Stimulated activated CD4-positive, alpha-beta T cell treated with anti-CD3 and anti-CD28 coated beads, TNF-alpha, amount 100 ng/mL, for 1 hour (primary cell): ENCODE results near the gene SERPINA1.

Experiments used
- DNase-seq, 3 donors: peaks; one replicate each; pipeline ENCODE4 v3.0.0-alpha.2; 2020; ENCODE audit warnings: low read depth in 3 of 3, low spot score in 1 of 3

Gene SERPINA1

DNA sequence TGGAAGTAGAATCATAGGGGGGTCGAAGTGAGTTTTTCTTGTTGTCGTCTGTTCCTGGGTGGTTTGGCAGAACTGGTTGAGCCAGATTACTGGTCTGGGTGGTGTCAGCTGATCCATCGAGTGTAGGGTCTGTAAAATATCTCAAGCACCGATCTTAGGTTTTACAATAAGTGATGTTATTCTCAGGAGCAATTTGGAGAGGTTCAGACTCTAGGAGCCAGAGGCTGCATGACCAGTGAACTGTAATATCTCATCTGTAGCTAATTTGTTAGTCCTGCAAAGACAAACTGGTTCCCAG is 9.7 kb upstream of the SERPINA1 start:
- no peak for DNase-seq

DNA sequence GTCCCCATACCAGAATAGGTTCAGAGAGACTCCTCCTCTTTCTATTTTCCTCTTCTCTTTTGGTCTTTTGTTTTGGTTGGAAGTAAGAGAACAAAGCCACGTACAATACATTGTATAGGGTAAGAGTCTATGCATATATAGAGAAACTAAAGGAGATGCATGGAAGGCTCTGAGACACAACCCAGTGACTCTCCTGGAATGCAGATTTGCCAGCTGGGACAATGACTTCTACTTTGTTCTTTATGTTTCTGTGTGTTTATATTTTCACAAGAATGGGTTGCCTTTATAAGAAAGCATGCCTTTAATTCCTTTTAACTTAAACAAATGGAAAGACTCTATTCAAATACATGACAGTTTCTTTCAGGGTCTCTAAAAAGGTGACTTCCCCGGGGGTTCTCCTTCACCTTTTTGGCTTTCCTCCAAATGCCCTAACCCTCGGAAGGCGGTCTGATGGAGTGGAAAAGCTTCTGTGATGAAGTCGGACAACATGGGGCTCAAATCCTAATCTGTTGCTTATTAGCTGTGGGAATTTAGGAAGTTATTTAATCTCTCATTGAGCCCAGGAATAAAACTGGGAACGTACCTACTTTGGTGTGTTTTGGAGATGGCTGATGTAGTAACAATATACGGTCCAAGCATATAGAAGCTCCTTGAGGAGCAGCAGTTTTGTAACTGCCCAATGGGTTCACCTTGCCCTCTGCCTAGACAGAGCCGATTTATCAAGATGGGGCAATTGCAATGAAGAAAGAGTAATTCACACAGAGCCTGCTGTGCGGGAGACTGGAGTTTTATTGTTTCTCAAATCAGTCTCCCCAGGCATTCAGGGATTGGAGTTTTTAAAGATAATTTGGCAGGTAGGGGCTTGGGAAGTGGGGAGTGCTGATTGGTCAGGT is 9.1 kb upstream of the SERPINA1 start:
- no peak for DNase-seq

DNA sequence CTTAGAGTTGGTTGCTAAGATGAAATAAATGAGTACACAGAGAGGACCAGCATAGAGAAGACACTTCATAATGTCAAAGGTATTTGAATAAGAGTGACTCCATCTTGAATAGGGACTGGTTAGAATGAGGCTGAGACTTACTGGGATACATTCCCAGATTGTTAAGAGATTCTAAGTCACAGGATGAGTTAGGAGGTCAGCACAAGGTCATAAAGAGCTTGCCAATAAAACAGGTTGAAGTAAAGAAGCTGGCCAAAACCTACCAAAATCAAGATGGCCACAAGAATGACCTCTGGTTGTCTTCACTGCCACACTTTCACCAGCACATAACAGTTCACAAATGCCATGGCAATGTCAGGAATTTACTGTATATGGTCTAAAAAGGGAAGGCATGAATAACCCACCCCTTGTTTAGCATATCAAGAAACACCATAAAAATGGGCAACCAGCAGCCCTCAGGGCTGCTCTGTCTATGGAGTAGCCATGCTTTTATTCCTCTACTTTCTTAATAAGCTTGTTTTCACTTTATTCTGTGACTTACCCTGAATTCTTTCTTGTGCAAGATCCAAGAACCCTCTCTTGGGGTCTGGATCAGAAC is 8.3 kb upstream of the SERPINA1 start:
- no peak for DNase-seq

DNA sequence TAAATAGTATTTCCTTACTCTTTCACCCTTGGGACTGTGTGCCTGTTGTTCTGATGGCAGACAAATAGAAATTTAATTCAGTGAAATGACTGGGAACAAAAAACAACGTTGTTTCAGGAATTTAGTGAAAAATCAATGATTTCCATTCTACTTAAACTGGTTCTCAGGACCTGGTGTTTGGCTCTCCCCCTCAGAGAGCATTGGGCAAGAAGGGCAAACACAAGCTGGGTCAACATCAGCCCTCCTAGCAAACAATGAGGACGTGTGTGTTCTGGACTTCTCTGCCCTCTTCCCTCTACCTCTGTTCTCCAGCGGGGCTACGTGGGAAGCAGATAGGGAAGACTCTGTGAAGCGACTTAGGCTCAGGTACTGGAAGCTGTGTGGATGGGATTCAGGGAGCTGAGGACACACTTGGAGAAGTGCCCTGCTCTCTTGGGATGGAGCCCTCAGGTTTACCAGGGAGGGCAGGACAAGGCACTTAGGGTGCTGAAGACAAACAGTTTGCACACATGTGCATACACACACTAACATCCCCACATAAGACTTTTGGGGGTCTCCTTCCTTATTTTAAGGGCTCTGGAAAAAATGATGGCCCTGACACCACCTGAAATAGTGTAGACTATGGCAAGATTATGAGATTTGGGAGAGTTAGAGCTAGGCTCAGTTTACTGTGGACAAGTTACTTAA is 7.6 kb upstream of the SERPINA1 start:
- DNase-seq, result no peak

DNA sequence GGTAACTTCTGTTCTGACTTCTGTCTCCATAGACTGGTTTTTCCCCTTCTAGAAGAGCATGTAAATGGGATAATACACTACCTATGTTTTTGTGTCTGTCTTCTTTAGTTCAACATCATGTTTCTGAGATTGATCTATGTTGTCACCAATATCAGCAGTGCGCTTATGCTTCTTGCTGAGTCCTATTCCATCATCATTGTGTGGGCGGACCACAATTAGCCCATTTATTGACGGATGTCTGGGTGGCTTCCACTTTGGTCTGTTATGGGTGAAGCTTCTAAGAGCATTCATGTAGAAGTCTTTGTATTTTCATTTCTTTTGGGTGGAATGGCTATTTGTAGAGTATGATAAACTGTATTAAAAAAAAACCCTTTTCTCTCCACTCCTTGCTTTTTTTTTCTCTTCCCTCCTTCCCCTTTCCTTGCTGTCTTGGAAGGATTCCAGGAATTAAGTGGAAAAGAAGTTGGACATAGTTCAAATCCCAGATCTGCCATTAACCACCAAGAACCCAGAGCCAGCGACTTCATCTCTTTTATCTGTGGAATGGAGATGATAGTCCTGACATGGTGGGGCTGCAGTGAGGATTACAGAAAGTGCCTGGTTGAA is 7.0 kb upstream of the SERPINA1 start:
- DNase-seq, result no peak

DNA sequence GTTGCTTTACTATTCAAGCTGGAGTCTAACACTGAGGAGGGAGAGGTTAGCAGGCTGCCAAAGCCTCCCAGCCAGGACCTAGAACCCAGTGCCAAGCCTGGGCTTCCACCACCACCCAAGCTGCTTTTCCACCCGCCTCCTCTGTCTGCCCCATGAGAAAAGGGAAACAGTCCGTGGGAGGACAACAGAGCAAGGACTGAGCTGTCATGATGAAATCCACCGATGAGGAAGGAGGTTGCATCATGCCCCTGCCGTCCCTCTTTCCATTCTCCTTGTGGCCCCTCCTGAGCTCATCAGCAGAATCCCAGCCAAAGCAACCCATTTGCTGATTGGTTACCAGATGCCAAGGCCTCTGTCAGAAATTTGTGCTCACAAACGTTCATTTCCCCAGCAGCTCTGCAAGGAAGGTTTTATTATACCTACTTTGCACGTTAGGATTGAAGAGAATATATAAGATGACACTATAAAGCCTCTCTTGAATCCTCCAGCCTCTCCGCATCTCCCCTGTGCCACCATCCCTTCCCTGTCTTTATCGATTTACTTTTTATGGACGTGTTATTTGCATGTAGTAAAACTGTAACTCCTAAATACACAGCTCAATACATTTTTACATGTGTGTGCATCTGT is 6.3 kb upstream of the SERPINA1 start:
- DNase-seq, result no peak

DNA sequence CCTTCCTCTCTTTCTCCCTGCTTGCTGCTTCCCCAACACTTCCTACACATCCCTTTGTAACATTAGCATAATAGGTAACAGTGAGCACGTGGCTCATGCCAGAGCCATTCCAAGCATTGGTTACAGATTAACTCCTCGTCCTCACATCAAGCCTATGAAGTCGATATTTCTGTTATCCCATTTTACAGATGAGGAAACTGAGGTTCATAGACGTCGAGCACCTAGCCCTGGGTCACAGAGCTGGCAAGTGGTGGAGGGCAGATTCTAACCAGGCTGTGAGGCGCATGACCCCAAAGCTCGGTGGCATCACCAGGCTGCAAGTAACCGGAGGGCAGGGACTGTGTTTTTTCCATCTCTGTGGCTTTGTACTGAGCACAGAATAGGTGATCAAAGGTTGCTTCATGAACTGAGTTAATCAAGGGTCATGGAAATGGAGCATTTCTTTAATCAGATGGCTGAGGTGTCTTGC is 5.7 kb upstream of the SERPINA1 start:
- no peak for DNase-seq

DNA sequence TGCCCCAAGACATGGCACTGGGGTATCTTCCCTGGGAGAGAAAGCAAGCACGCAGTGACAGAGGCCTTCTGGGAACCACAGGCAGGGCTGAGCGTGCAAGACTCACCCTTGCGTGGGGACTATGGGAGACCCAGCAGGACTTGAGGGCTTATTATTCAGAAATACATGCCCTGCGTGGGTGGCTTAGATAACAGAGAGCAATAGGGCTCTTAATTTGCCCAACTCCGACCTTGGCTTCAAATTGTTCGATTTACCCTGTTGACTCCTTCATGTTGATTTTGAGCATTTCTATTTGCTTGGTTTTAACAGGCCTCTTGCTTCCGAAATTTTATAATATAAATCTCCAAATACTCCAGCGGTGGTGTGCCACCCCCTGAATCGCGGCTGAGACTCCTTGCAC is 5.1 kb upstream of the SERPINA1 start:
- no peak for DNase-seq

DNA sequence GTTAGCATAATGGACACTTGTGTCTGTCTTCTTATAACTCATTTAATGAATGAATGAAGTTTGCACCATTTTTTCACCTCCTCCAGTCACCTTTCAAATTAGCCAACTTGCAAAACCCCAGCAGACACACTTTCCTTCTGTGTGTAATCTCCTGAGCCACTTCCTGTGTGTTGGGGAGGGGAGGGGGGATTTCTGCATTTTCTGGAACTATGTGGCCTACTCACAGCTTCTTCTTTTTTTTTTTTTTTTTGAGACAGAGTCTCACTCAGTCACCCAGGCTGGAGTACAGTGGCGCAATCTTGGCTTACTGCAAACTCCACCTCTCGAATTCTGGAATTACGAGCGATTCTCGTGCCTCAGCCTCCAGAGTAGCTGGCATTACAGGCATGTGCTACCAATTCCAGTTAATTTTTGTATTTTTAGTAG is 4.1 kb upstream of the SERPINA1 start:
- no peak for DNase-seq

DNA sequence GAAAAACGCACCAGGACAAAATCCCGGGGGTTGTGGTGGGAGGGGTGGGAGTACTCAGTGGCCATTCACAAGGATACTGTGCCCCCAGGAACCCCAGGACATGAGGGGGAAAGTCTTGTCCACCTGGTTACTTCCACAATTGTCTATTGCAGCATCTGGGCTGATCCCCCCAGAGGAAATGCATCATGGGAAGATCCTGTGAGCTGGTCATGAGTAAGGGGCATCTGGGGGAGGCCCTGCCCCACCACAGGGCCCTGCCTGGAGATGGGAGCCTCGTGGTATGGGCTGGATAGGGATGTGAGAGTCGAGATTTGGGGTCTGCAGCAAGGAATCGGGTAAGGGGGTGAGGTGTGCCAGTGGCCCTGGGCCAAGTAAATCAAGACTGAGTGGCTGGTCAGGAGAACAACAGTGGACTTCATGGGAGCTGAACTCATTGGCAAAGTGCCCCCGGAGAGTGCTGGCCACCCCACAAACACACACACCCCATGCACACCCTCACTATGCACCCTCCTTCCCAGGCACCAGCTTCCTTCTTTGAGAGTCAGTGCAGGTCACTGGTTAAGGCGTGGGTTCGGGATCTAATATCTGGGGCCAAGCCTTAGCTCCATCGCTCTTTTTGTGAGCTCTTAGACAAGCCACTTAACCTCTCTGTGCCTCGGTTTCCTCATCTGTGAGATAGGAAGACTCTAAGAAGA is 3.0 kb upstream of the SERPINA1 start:
- DNase-seq, result no peak

DNA sequence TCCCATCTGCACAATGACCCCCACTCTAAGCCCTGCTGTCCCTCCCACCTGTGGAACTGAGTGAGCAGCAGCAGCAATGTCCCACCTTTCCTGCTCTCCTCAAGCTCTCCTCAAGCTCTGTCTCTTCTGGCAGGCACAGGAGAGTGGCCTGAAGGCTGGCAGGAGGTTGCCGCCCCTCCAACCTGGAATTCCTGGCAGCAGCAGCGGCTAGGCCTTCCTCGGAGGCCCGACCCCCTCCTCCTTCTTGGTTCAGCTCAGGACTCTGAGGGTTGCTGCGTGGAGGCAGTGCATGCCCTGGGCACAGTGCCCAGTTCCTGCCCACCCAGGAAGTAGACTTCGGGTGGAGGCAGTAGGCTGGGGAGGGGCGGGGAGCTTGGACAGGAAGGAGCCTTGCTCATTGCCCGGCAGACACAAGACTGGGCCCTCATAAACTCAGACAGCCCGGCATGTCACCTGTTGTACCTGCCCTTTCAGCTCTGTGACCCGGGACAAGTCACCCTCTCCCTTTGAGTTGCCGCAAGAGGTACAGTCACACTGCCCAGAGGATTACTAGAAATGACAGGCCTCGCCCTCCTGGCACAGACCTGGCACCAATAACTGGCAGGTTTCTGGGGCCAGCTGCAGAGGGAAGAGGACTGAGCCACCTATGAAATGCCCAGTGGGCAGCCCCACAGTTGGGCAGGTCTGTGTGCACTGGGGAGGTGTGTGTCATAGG is 2.1 kb upstream of the SERPINA1 start:
- no peak for DNase-seq

DNA sequence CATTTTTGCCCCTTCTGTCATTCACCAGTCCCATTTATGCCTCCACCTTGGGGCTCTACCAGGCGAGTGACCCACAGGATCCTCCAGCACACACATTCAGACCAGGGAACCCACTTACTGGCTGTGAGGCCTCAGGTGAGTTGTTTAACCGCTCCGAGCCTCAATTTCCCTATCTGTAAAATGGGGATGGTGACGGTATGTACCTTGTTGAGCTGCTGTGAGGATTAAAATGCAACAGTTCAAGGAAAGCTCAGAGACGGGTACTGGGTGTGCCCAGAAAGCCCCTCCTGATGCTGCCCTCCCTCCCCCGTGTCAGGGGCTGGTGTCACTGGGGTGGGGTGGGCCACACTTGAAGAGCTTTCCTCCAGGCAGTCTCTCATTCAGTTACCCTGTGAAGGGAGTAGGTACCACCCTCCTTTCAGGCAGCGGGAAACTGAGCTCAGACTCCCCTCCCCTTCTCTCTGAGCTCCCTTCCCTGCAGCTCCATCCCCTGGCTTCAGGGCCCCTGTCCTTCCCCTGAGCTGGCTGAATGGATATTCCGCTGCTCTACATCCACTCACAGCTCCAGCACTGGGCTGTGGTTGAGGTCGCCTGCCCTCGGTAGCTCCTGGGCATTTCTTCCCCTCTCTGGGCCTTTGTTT is 1.4 kb upstream of the SERPINA1 start:
- DNase-seq, result no peak

DNA sequence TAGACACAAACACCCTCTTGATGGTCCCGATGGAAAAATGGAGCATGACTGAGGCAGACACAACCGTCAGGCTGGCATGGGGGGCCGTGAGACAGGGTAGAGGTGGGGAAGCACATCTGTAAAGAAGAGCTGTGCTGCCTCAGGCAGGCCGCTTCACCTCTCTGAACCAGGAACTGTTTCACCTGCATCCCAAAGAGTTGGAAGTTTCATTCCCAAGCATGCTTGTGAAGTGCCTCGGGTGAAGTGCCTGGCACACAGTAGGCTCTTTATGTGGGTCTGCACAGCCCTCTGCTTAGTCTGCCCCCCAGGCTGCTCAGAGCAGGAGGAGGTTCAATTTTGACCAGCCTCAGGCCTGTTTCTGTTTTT is 685 bp upstream of the SERPINA1 start:
- DNase-seq, result no peak

DNA sequence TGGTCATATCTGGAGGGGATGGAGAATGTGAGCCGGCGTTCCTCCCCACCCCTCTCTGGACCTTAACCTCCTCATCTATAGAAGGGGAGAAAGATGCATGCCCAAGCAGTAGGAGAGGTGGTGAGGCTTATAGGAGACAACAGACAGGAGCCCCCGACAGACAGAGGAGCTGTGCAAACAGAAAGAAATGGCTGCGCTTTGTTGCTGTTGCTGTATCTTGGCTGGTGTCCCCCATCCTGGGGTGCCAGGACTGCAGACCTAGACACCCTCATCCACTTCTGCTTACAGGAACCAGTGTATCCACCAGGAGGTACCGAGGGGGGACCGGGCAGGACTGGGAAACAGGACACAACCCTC is 397 bp downstream of the SERPINA1 start:
- no peak for DNase-seq

DNA sequence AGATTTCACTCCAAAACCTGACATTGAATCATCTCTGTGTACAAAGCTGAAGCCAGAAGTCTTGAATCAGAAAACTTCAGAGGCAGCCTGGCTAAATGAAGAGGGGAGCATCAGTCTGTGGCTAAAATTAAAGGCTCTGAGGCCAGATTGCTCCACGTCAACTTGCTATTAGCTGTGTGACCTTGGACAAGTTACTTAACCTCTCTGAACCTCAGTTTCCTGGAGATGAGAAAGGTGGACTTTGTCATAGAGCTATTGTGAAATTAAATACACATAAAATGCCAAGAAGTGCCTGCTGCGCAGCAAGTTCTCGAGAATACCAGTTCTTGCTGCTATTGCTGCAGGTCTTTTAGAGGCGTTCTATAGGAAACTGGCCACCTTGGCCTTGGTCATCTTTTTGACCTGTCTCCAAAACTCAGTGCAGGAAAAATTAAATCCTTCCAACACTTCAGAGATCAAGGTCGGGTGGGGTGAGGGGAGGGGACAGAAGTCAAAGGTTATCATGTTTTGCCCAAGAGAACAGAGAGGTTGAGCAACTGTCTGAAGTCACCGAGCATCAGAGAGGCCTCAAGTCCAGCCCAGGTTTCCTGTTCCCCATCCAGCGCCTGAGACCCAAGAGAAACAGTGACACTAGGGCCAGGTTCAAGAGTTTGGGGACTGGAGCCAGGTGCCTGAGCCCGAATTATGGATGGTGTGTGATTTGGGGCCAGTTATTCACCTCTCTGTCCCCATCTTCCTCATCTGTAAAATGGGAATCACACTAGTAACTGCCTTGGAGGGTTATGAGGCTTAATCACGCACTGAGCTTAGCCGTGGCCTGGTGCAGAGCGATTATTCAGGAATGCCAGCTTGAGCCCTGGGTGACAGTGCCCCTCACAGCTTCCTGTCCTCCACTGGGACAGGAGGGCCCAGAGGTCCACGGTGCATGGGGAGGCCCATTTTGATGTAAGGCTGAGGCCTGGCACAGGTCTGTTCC is 1.1 kb downstream of the SERPINA1 start:
- DNase-seq, result no peak

DNA sequence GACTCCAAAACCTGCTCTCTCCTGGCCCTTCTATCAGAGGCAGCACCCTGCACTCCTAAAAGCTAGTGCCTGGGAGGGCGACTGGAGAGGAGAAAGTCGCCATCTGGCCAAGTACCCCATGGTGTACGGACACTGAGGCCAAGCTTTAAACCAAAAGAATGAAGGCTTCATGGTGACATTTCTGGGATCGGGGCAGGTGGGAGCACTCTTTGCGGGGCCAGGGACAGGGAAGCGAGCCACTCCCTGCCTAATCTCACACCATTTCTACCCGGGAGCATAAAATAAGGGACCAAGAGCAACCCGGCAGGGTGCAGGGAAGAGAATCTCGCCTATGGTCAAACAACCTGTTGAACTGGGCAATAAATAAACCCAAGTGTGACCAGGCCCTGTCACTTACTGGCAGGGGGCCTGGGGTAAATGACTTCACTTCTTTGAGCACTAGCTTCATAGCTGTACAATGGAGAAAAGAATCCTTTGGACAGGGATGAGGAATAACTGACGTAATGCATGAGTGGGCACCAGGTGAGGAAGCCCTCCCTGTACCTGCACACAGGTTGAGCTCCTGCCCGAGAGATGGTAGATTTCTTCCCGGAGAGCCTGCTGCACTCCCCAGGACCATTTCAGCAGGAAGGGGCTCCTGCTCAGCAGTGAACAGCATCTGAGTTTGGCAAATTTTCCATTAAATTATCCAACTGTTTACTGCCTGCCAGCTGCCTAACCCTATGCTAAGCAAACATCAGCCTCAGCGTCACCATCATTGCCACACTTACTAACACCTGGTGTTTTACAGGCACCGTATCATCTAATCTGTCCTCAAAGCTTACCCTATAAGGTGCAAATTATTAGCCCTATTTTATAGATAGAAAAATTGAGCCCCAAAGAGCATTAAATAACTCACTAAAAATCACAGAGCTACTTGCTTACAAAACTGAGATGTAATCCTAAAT is 2.0 kb downstream of the SERPINA1 start:
- DNase-seq, result no peak

DNA sequence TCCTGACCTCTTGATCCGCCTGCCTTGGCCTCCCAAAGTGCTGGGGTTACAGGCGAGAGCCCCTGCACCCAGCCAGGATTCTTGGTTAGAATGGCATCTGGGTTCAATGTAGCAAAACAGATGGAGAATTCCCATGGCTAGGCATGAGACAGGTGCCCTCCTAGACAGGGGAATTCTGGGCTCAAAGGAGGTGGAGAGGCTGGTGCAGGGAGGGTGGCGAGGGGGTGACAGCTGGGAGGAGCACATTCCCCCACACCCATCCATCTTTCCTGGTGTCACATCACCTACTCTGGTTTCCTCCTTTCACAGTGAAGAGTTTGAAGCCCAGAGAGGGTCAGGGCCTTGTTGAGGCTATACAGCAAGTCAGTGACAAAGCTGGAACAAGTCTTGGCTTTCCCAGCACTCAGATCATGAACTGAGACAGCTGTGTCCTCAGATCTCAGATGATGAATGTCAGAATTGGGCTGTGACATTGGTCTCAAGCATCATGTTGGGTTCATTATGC is 2.8 kb downstream of the SERPINA1 start:
- DNase-seq, result no peak
